ENCODE data around the gene KRTAP5-7.

DNA sequence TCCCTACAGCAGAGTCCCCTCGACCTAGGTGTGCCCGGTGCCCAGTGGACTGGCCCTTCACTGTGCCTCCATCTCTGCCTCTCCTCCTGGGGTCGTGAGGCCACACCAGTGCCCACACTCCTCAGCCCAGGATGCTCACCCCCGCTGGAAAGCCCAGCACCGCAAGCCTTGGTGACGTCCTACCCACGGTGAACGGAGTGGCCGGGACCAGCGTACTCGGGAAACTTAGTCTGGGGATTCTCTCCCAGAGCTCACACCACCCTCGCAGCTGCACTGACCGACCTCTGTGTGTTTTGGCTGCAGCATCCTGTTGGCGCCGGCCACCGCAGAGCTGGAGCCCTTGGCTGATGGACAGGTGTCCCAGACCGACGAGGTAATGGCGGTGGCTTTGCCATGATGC is 35.5 kb upstream of the KRTAP5-7 start:
- TF ChIP-seq, protein P1, sequence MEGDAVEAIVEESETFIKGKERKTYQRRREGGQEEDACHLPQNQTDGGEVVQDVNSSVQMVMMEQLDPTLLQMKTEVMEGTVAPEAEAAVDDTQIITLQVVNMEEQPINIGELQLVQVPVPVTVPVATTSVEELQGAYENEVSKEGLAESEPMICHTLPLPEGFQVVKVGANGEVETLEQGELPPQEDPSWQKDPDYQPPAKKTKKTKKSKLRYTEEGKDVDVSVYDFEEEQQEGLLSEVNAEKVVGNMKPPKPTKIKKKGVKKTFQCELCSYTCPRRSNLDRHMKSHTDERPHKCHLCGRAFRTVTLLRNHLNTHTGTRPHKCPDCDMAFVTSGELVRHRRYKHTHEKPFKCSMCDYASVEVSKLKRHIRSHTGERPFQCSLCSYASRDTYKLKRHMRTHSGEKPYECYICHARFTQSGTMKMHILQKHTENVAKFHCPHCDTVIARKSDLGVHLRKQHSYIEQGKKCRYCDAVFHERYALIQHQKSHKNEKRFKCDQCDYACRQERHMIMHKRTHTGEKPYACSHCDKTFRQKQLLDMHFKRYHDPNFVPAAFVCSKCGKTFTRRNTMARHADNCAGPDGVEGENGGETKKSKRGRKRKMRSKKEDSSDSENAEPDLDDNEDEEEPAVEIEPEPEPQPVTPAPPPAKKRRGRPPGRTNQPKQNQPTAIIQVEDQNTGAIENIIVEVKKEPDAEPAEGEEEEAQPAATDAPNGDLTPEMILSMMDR (IDR thresholded peaks at IDR 0.05; ENCODE audit: low read depth, low read length): no peak
- TF ChIP-seq EZH2phosphoT487 (IDR thresholded peaks at IDR 0.05; ENCODE audit: low read depth): no peak
